Stomach (tissue), 9 donors: ENCODE data around the gene CIB4. TPM values are rescaled to one million over a fixed set of nuclear protein-coding genes. Genes with fewer than 3 reads are reported as not detected.

Experiments
- DNase-seq, 2 donors: peaks; one replicate each; pipeline versions ENCODE4 v3.0.0 to v3.0.0-alpha.2; 2013 to 2019
- H3K27ac ChIP-seq, 5 donors: fragments of 200-600 bp in 4 of 5; sonication (generic) in 4 of 5; one replicate each; pipeline ENCODE4 v1.5.1; 2013 to 2019; ENCODE audit warnings: mild to moderate bottlenecking in 1 of 5, moderate library complexity in 1 of 5
- H3K27me3 ChIP-seq, 3 donors: fragments of 200-600 bp; sonication (generic); one replicate each; pipeline ENCODE4 v1.5.1; 2017 to 2019; ENCODE audit warnings: mixed run types in 1 of 3
- H3K36me3 ChIP-seq, 4 donors: fragments of 200-600 bp; sonication (generic); 1 replicate in 3 of 4; 2 replicates in 1 of 4; pipeline ENCODE4 v1.5.1; 2016 to 2019
- H3K4me1 ChIP-seq, 4 donors: fragments of 200-600 bp; sonication (generic); one replicate each; pipeline ENCODE4 v1.5.1; 2016 to 2019
- H3K4me3 ChIP-seq, 4 donors: fragments of 200-600 bp; sonication (generic) in 3 of 4; one replicate each; pipeline ENCODE4 v1.5.1; 2016 to 2019; ENCODE audit warnings: mild to moderate bottlenecking in 1 of 4
- H3K9me3 ChIP-seq, 4 donors: fragments of 200-600 bp; sonication (generic); one replicate each; pipeline ENCODE4 v1.5.1; 2016 to 2019
- CTCF ChIP-seq, 7 experiments: fragments of 450-650 bp in 4 of 7; fragments of 200-600 bp in 3 of 7; sonication (generic) in 3 of 7; IDR thresholded peaks; one replicate each; pipeline ENCODE4 v1.5.1; 2016 to 2019; ENCODE audit warnings: antibody characterized with exemption in 7 of 7, control low read depth in 2 of 7, mild to moderate bottlenecking in 1 of 7
- EP300 ChIP-seq: sonication (generic); formaldehyde crosslinking; IDR thresholded peaks from one replicate; pipeline ENCODE4 v1.6.1; 2017; ENCODE audit warnings: antibody characterized with exemption
- POLR2A ChIP-seq, 4 donors: fragments of 450-650 bp; IDR thresholded peaks; one replicate each; pipeline ENCODE4 v1.6.1; 2016; ENCODE audit warnings: antibody characterized with exemption in 4 of 4, control low read depth in 2 of 4, mild to moderate bottlenecking in 1 of 4, moderate library complexity in 1 of 4
- POLR2AphosphoS5 ChIP-seq, 3 donors: sonication (generic); formaldehyde crosslinking; IDR thresholded peaks; one replicate each; pipeline ENCODE4 v1.6.1; 2016; ENCODE audit warnings: antibody characterized with exemption in 3 of 3
- WGBS, 5 donors: extraction: QIAGEN DNeasy Blood & Tissue Kit in 3 of 5; methylation state at CpG; one replicate each; pipeline versions ENCODE4 v1.1.5 to v1.1.7; 2013 to 2018; 5-methylcytosine and 5-hydroxymethylcytosine counted together
- intact Hi-C: fragments of 100-400 bp; cut with DNase I; formaldehyde crosslinking; loops from one replicate; pipeline ENCODE4 v1.15.1; 2023; ENCODE audit warnings: low total_unique reads
- polyA plus RNA-seq, 3 donors: library from polyadenylated mRNA; stranded (reverse); fragments of 200-250 nt; gene quantifications; one replicate each; pipeline ENCODE4 v1.2.3, GENCODE V29; 2013
- total RNA-seq, 5 donors: library from RNA; depleted of rRNA; stranded (reverse); fragments of >200 nt; gene quantifications; one replicate each; pipeline versions ENCODE4 v1.1.0 to v1.2.3, GENCODE V29; 2014 to 2016
- donor health status: healthy with polysubstance abuse.
- donor health status: Bipolar disorder and iron deficiency.
- donor health status: healthy.

CIB4 gene
- total and polyA plus RNA-seq, 8 donors = 1.8 TPM; not detected in 6

- 53 to 75% (median 69%) methylated on average over 10 of the region's 10 CpGs for WGBS, 5 donors
- DNase-seq = peak in 1 of 2 donors; percentile 80
- Histone ChIP-seq H3K9me3 (no peaks in the 10 kb centered on the region), H3K4me1 (peaks cover 0 to 24% (median 13%) of the 10 kb centered on the region in 4 donors), H3K4me3 (no peak overlapping the region), H3K36me3 (no peaks in the 10 kb centered on the region), H3K27me3 (peaks cover 0 to 36% (median 0%) of the 10 kb centered on the region in 3 donors), H3K27ac (no peak overlapping the region)
- intact Hi-C loops = no loop called here
- TF ChIP-seq EP300 = no peak
- TF ChIP-seq CTCF (IDR thresholded peaks at IDR 0.05) = no peak
- TF ChIP-seq POLR2AphosphoS5 (IDR thresholded peaks at IDR 0.05) = no peak
- TF ChIP-seq POLR2A (IDR thresholded peaks at IDR 0.05) = no peak
These were observed 10.4 kb downstream of the CIB4 start for GRCh38 chr2:26630669-26631360.

- intact Hi-C loops = no loop called here
- H3K9me3 ChIP-seq = no peaks in the 10 kb centered on the region
- H3K27me3 ChIP-seq = peaks cover 0 to 36% (median 0%) of the 10 kb centered on the region in 3 donors
- 86 to 93% (median 90%) methylated on average over 4 of the region's 4 CpGs for WGBS, 5 donors
- H3K36me3 ChIP-seq = no peaks in the 10 kb centered on the region
- DNase-seq = no peak
- H3K27ac ChIP-seq = no peak overlapping the region
- peaks cover 0 to 18% (median 9%) of the 10 kb centered on the region in 4 donors for H3K4me1 ChIP-seq
- no peak for TF ChIP-seq POLR2A (IDR thresholded peaks at IDR 0.05)
- no peak for TF ChIP-seq CTCF (IDR thresholded peaks at IDR 0.05)
- no peak for TF ChIP-seq POLR2AphosphoS5 (IDR thresholded peaks at IDR 0.05)
- TF ChIP-seq EP300 = no peak
- H3K4me3 ChIP-seq = no peak overlapping the region
These were observed 10.9 kb downstream of the CIB4 start for GRCh38 chr2:26630235-26630634.

GRCh38 chr2:26629751-26630150 lies 11.4 kb downstream of the CIB4 start:
- whole genome bisulfite sequencing, 5 donors = 81 to 90% (median 88%) methylated on average over 9 to 10 of the region's 10 CpGs
- Histone ChIP-seq H3K36me3 (no peaks in the 10 kb centered on the region), H3K27ac (no peak overlapping the region), H3K9me3 (no peaks in the 10 kb centered on the region), H3K4me1 (peaks cover 0 to 18% (median 8%) of the 10 kb centered on the region in 4 donors), H3K27me3 (peaks cover 0 to 36% (median 0%) of the 10 kb centered on the region in 3 donors), H3K4me3 (no peak overlapping the region)
- intact Hi-C loops = no loop called here
- DNase-seq = no peak
- TF ChIP-seq EP300 (no peak), POLR2AphosphoS5 (IDR thresholded peaks at IDR 0.05) (no peak)

GRCh38 chr2:26629346-26629630 lies 11.9 kb downstream of the CIB4 start:
- 76 to 91% (median 91%) methylated on average over 4 to 5 of the region's 5 CpGs for WGBS, 5 donors
- peaks cover 0 to 18% (median 8%) of the 10 kb centered on the region in 4 donors for H3K4me1 ChIP-seq
- H3K9me3 ChIP-seq = no peaks in the 10 kb centered on the region

More at GRCh38 chr2:26629346-26629630, 11.9 kb downstream of the CIB4 start:
- Histone ChIP-seq H3K27me3 (peaks cover 0 to 36% (median 0%) of the 10 kb centered on the region in 3 donors), H3K27ac (no peak overlapping the region), H3K36me3 (no peaks in the 10 kb centered on the region), H3K4me3 (no peak overlapping the region)
- intact Hi-C loops = no loop called here
- no peak for DNase-seq
- TF ChIP-seq CTCF (IDR thresholded peaks at IDR 0.05) = no peak
- no peak for TF ChIP-seq POLR2A (IDR thresholded peaks at IDR 0.05)
- no peak for TF ChIP-seq POLR2AphosphoS5 (IDR thresholded peaks at IDR 0.05)
- no peak for TF ChIP-seq EP300
